ENCODE data around the gene KCNE5. TPM values are rescaled to one million over a fixed set of nuclear protein-coding genes. Genes with fewer than 3 reads are reported as not detected.
"Not testable (repeated sequence)": the region's sequence is repeated elsewhere in the genome, so short reads cannot be mapped to it uniquely, and the experiment has no call there.

Gene KCNE5, protein sequence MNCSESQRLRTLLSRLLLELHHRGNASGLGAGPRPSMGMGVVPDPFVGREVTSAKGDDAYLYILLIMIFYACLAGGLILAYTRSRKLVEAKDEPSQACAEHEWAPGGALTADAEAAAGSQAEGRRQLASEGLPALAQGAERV
- total RNA-seq, result under 1 TPM; 0.19 to 0.71 TPM

DNA sequence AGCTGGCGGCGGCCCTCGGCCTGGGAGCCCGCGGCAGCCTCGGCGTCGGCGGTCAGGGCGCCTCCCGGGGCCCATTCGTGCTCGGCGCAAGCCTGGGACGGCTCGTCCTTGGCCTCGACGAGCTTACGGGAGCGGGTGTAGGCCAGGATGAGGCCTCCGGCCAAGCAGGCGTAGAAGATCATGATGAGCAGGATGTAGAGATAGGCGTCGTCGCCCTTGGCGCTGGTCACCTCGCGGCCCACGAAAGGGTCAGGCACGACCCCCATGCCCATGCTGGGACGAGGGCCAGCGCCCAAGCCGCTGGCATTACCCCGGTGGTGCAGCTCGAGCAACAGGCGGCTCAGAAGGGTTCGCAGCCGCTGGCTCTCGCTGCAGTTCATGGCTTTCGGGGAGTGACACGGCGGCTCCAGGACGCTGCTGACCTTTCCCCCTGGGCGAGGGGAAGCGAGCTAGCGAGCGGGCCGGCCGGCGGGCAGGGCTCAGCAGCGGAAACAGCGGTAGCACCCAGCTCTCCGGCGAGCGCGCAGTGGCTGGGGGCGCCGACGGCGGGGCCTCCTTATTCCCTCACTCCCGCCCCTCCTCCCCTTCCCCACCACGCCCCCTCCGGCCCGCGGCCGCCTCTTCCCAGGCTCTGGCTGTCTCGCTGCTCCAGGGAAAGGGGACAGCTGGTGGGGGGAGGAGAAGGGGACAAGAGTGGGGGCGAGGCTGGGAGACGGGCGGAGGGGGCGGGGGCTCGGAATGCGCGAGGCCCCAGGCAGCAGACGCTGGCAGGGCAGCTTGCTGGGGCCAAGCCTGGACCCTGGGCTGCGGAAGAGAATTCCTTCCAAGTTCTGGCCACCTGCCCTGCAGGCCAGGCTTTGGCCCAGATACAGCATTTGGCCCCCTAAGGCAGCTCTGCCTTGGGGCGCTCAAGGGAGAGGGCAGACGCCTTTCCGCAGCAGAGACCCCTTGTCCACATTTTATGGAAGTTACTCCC lies at the start of gene KCNE5:
Gene KCNE5 (minus strand): TSS at position 532 of the 976 bp plus-strand sequence. CDS start 152 bp downstream, at position 380.
- Mint-ChIP-seq H3K27ac (no peak within 1 kb of the TSS), H3K27me3 (no peaks in the 10 kb centered on the region), H3K4me1 (peaks cover 4% of the 10 kb centered on the region), H3K36me3 (ENCODE audit: low read depth) (no peaks in the 10 kb centered on the region), H3K9me3 (no peaks in the 10 kb centered on the region), H3K4me3 (no peak within 1 kb of the TSS)
- ATAC-seq (replicated peaks), result no peak

DNA sequence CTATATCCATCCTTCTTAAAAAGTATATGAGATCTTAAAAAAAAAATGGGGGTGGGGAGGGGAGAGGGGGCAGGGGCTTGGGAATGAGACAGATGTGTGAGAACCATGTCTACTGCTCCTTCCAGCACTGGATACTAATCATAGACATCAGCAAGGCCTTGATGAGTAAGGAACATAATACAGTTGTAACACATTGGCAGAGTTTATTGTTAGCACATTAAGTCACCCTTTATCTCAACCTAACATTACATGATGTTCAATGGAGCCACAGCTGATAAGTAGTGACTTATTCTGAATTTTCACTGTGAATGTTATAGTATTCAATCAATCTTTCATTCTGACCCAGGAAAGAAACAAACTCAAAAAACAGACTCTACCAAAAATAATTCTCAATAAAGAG lies 47.3 kb upstream of the KCNE5 start:
- Mint-ChIP-seq H3K27ac (no peak overlapping the region), H3K27me3 (no peaks in the 10 kb centered on the region), H3K36me3 (ENCODE audit: low read depth) (peaks cover 79% of the 10 kb centered on the region), H3K4me3 (no peak overlapping the region), H3K9me3 (no peaks in the 10 kb centered on the region), H3K4me1 (no peaks in the 10 kb centered on the region)
- ATAC-seq (replicated peaks), result no peak

DNA sequence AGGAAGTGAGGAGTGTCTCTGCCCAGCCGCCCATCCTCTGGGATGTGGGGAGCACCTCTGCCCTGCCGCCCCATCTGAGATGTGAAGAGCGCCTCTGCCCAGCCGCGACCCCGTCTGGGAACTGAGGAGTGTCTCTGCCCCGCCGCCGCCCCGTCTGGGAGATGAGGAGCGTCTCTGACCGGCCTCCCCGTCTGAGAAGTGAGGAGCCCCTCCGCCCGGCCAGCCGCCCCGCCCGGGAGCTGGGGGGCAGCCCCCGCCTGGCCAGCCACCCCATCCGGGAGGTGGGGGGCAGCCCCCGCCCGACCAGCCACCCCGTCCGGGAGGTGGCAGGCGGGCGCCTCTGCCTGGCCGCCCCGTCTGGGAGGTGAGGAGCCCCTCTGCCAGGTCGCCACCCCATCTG lies 46.2 kb upstream of the KCNE5 start:
- not testable (repeated sequence) for H3K27ac Mint-ChIP-seq; H3K4me1 Mint-ChIP-seq; H3K4me3 Mint-ChIP-seq; H3K27me3 Mint-ChIP-seq; H3K9me3 Mint-ChIP-seq; ATAC-seq (replicated peaks)
- peaks cover 81% of the 10 kb centered on the region for H3K36me3 Mint-ChIP-seq (ENCODE audit: low read depth)

DNA sequence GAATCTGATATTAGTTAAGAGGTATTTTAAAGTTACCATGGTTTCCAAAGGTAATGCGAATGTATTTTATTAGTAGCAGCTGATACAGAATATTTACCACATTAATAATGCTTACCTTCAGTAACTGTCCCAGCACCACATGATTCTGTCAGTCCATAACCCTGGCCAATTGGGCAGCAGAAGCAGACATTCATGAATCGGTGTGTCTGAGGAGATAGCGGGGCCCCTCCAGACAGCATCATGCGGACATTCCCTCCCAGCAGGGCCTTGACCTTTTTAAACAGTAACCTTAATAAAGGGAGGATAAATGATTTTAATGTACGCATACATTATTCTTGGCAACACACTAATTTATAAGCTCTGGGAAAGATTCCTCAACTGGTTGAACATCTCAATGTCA lies 43.0 kb upstream of the KCNE5 start:
- no peak overlapping the region for H3K4me3 Mint-ChIP-seq
- H3K9me3 Mint-ChIP-seq, result no peaks in the 10 kb centered on the region
- no peaks in the 10 kb centered on the region for H3K4me1 Mint-ChIP-seq
- peaks cover 81% of the 10 kb centered on the region for H3K36me3 Mint-ChIP-seq (ENCODE audit: low read depth)
- no peaks in the 10 kb centered on the region for H3K27me3 Mint-ChIP-seq
- no peak for ATAC-seq (replicated peaks)
- H3K27ac Mint-ChIP-seq, result no peak overlapping the region

DNA sequence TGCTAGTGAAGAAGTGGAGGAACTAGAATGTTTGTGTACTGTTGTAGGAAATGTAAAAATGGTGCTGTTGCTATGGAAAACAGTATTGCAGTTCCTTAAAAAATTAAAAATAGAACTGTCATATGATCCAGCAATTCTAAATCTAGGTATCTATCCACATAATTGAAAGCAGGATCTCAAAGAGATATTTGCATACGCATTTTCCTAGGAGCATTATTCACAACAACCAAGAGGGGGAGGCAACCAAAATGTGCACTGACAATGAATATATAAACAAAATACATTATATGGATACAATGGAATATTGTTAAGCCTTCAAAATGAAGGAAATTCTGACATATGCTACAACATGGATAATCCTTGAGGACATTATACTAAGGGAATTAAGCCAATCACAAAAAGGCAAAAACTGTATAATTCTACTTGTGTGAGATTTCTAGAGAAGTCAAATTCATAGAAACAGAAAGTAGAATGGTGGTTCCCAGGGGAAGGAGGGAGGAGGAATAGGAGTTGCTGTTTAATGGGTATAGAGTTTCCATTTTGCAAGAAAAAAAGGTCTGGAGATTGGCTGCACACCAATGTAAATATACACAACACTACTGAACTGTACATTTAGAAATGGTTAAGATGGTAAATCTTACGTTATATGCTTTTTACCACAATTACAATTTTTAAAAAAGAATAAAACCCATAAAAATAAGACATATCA lies 35.6 kb upstream of the KCNE5 start:
- Mint-ChIP-seq H3K4me3 (no peak overlapping the region), H3K27me3 (no peaks in the 10 kb centered on the region), H3K36me3 (ENCODE audit: low read depth) (peaks cover 95% of the 10 kb centered on the region), H3K27ac (no peak overlapping the region), H3K4me1 (peaks cover 4% of the 10 kb centered on the region), H3K9me3 (peaks cover 6% of the 10 kb centered on the region)
- no peak for ATAC-seq (replicated peaks)

DNA sequence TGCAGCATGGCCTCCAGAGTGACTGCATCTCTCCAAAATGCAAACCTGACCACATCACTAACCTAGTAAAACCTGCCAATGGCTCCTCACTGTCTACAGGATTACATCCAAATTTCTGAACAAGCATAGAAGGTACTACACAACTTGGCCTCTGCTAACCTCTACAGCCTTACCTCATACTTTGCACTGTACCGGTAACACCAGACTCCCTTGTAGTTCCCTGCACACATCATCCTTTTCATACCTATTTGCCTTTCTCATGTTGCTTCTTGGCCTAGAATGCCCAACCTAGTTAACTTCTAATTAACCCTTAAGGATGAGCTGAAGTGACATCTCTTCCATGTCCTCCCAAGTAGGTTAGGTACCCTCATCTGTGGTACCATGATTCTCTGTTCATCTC lies 33.4 kb upstream of the KCNE5 start:
- no peak overlapping the region for H3K4me3 Mint-ChIP-seq
- no peak overlapping the region for H3K27ac Mint-ChIP-seq
- peaks cover 85% of the 10 kb centered on the region for H3K36me3 Mint-ChIP-seq (ENCODE audit: low read depth)
- peaks cover 4% of the 10 kb centered on the region for H3K4me1 Mint-ChIP-seq
- ATAC-seq (replicated peaks), result no peak
- H3K9me3 Mint-ChIP-seq, result peaks cover 6% of the 10 kb centered on the region
- H3K27me3 Mint-ChIP-seq, result no peaks in the 10 kb centered on the region

DNA sequence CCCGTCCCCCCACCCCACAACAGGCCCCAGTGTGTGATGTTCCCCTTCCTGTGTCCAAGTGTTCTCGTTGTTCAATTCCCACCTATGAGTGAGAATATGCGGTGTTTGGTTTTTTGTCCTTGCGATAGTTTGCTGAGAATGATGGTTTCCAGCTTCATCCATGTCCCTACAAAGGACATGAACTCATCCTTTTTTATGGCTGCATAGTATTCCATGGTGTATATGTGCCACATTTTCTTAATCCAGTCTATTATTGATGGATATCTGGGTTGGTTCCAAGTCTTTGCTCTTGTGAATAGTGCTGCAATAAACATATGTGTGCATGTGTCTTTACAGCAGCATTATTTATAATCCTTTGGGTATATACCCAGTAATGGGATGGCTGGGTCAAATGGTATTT lies 32.4 kb upstream of the KCNE5 start:
- peaks cover 75% of the 10 kb centered on the region for H3K36me3 Mint-ChIP-seq (ENCODE audit: low read depth)
- not testable (repeated sequence) for H3K4me1 Mint-ChIP-seq; H3K9me3 Mint-ChIP-seq; H3K27me3 Mint-ChIP-seq; H3K4me3 Mint-ChIP-seq; H3K27ac Mint-ChIP-seq; ATAC-seq (replicated peaks)

DNA sequence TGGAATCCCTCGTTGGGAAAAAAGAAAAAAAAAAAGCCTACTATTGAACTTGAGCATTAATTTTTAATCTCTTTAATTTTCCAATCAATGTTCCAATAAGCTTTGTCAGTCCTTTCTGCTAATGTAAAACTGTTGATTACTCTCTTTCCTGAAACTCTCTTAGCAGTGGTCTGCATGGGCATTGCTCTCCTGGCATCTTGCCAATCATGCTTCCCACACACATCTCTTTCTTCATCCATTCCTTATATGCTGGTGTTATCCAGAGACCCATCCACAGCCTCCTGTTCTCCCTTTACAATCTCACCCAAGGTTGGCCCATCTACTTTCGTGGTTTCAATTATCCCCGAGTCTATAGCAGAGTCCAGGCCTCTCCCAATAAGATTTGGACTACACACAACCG lies 31.8 kb upstream of the KCNE5 start:
- no peak overlapping the region for H3K27ac Mint-ChIP-seq
- H3K4me1 Mint-ChIP-seq, result peaks cover 4% of the 10 kb centered on the region
- no peak for ATAC-seq (replicated peaks)
- H3K9me3 Mint-ChIP-seq, result peaks cover 6% of the 10 kb centered on the region
- no peak overlapping the region for H3K4me3 Mint-ChIP-seq
- no peaks in the 10 kb centered on the region for H3K27me3 Mint-ChIP-seq
- H3K36me3 Mint-ChIP-seq (ENCODE audit: low read depth), result peaks cover 70% of the 10 kb centered on the region

DNA sequence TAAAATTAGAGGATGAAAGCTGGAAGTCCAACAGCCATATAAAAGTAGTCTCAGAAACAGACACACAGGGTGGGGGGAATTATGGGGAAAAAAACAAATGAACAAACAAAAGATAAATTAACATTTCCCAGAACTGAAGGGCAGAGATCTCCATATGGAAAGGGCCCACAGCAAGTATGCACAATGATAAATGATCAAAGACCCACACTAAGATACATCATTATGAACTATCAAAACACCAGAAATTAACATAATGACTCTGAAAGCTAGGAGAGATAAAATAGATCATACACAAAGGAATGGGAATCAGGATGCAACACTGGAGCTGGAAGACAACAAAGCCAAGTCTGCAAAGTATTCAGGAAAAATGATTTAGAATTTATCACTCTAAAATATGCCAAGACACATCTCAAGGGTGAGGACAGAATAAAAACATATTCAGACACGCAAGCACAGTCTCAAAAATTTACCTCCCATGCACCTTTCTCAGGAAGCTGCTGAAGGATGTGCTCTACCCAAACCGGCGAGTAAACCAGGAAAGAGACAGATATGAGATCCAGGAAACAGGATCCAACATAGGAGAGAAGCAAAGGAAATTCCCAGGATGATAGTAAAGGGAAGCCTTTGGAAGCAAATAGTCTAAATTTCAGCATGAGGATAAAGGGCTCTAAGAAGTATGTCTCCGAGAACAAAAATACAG lies 30.7 kb upstream of the KCNE5 start:
- ATAC-seq (replicated peaks), result no peak
- Mint-ChIP-seq H3K4me1 (peaks cover 4% of the 10 kb centered on the region), H3K4me3 (no peak overlapping the region), H3K9me3 (peaks cover 6% of the 10 kb centered on the region), H3K27ac (no peak overlapping the region), H3K36me3 (ENCODE audit: low read depth) (peaks cover 61% of the 10 kb centered on the region), H3K27me3 (no peaks in the 10 kb centered on the region)

DNA sequence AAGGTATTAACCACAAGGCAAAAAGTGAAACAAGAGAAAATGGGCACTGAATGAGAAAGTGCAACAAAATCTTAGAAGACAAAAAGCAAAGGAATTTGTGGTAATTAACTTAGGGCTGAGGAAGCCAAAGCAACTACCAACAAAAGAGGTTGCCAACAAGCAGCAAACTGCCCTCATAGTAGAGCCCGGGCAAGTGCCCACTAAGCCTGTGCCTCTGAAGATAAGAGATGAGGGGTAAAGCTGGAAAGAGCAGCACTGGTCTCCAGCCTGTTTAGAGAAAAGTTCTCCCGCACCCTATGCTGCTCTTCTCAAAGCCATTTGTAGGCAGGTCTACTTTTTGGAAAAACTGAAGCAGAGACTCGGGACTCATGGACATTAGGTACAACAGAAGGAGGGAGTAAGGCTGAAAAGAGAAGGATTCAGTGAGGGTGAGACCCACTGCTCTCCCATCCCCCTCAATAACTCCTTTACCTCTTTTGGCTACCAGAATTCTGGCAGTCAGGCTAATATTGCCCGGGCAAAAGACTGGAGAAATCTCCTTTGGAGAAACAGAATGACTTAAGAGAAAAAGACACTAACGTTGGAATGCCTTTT lies 29.6 kb upstream of the KCNE5 start:
- peaks cover 6% of the 10 kb centered on the region for H3K9me3 Mint-ChIP-seq
- ATAC-seq (replicated peaks), result no peak
- peaks cover 50% of the 10 kb centered on the region for H3K36me3 Mint-ChIP-seq (ENCODE audit: low read depth)
- H3K27ac Mint-ChIP-seq, result no peak overlapping the region
- H3K4me3 Mint-ChIP-seq, result no peak overlapping the region
- no peaks in the 10 kb centered on the region for H3K27me3 Mint-ChIP-seq
- peaks cover 4% of the 10 kb centered on the region for H3K4me1 Mint-ChIP-seq

DNA sequence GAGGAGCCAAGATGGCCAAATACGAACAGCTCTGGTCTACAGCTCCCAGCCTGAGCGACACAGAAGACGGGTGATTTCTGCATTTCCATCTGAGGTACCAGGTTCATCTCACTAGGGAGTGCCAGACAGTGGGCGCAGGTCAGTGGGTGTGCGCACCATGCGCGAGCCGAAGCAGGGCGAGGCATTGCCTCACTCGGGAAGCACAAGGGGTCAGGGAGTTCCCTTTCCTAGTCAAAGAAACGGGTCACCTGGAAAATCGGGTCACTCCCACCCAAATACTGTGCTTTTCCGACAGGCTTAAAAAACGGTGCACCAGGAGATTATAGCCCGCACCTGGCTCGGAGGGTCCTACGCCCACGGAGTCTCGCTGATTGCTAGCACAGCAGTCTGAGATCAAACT lies 19.7 kb upstream of the KCNE5 start:
- not testable (repeated sequence) for ATAC-seq (replicated peaks); H3K27ac Mint-ChIP-seq; H3K27me3 Mint-ChIP-seq; H3K4me3 Mint-ChIP-seq; H3K4me1 Mint-ChIP-seq; H3K9me3 Mint-ChIP-seq
- H3K36me3 Mint-ChIP-seq (ENCODE audit: low read depth), result peaks cover 17% of the 10 kb centered on the region

DNA sequence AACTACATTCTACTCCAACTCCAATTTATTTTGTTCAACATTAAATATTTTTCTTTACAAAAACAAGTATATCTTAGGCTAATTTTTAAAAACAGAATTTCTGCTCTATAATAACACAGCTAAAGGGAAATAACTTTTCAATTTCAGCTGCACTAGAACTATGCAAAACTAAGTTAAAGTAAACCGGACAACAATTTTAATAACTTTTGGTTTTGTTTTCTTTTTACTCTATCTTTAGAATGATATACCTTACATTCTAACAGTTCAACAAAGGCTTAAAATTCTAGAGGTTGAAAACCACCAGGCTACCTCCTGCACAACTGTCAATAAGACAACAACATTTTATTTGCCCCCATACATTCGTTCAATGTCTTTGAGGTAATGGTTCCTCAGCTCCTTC lies 18.7 kb upstream of the KCNE5 start:
- no peak for ATAC-seq (replicated peaks)
- Mint-ChIP-seq H3K4me1 (no peaks in the 10 kb centered on the region), H3K4me3 (no peak overlapping the region), H3K27me3 (no peaks in the 10 kb centered on the region), H3K27ac (no peak overlapping the region), H3K36me3 (ENCODE audit: low read depth) (peaks cover 22% of the 10 kb centered on the region), H3K9me3 (no peaks in the 10 kb centered on the region)

DNA sequence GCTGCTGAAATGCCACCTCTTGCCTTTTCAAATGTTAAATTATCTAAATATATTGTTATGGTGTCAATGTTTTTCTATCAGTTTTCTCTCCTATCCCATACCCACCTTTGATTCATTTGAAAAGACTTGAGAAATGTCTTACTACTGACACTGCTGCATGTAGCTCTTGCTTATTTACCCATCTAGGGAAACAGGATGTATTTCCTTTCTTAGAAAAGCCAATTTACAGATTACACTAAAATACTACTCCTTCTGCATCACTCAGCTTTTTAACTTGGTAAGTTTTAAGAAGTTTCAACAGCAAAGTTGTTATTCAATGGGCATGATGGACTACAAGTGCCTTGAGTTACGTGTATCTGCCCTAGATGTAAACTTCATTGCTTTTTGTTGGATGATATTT lies 13.2 kb upstream of the KCNE5 start:
- Mint-ChIP-seq H3K4me1 (no peaks in the 10 kb centered on the region), H3K27me3 (no peaks in the 10 kb centered on the region), H3K4me3 (no peak overlapping the region), H3K9me3 (no peaks in the 10 kb centered on the region), H3K36me3 (ENCODE audit: low read depth) (peaks cover 29% of the 10 kb centered on the region), H3K27ac (no peak overlapping the region)
- ATAC-seq (replicated peaks), result no peak

DNA sequence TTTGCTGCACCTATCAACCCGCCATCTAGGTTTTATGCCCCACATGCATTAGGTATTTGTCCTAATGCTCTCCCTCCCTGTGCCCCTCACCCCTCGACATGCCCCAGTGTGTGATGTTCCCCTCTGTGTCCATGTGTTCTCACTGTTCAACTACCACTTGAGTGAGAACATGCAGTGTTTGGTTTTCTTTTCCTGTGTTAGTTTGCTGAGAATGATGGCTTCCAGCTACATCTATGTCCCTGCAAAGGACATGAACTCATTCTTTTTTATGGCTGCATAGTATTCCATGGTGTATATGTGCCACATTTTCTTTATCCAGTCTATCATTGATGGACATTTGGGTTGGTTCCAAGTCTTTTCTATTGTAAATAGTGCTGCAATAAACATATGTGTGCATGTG lies 12.5 kb upstream of the KCNE5 start:
- not testable (repeated sequence) for H3K27me3 Mint-ChIP-seq

More for the DNA sequence above, 12.5 kb upstream of the KCNE5 start:
- not testable (repeated sequence) for H3K27ac Mint-ChIP-seq; H3K4me1 Mint-ChIP-seq; H3K9me3 Mint-ChIP-seq; H3K4me3 Mint-ChIP-seq; ATAC-seq (replicated peaks)
- peaks cover 22% of the 10 kb centered on the region for H3K36me3 Mint-ChIP-seq (ENCODE audit: low read depth)
